ENCODE measurements around the gene SEPTIN11. TPM values are rescaled to one million over a fixed set of nuclear protein-coding genes. Genes with fewer than 3 reads are reported as not detected.
"Not testable (repeated sequence)": the region's sequence is repeated elsewhere in the genome, so short reads cannot be mapped to it uniquely, and the experiment has no call there.

Gene SEPTIN11
- total RNA-seq, 1 donor from 2014 or later = 192 TPM

GRCh38 chr4:76958891-76959290, 9.3 kb downstream of the SEPTIN11 start:
- Mint-ChIP-seq H3K36me3 (ENCODE audit: low read depth) (peaks cover 17% of the 10 kb centered on the region), H3K4me3 (no peak overlapping the region), H3K27me3 (ENCODE audit: low read depth) (no peaks in the 10 kb centered on the region), H3K27ac (ENCODE audit: unreplicated experiment) (no peak overlapping the region), H3K9me3 (no peaks in the 10 kb centered on the region), H3K4me1 (peaks cover 61% of the 10 kb centered on the region)
- DNase-seq (ENCODE audit: low read depth, low spot score) = no peak
- no peak for TF ChIP-seq CTCF (conservative IDR thresholded peaks at IDR 0.05)

- peaks cover 52% of the 10 kb centered on the region for H3K4me1 Mint-ChIP-seq
- TF ChIP-seq CTCF (conservative IDR thresholded peaks at IDR 0.05) = no peak
- no peak for DNase-seq (ENCODE audit: low read depth, low spot score)
- H3K27me3 Mint-ChIP-seq (ENCODE audit: low read depth) = no peaks in the 10 kb centered on the region
- no peak overlapping the region for H3K4me3 Mint-ChIP-seq
- peaks cover 3% of the 10 kb centered on the region for H3K9me3 Mint-ChIP-seq
- H3K27ac Mint-ChIP-seq (ENCODE audit: unreplicated experiment) = no peak overlapping the region
- H3K36me3 Mint-ChIP-seq (ENCODE audit: low read depth) = peaks cover 21% of the 10 kb centered on the region
These were observed 10.5 kb downstream of the SEPTIN11 start for GRCh38 chr4:76960014-76960413.

- no peak for DNase-seq (ENCODE audit: low read depth, low spot score)
- Mint-ChIP-seq H3K36me3 (ENCODE audit: low read depth) (peaks cover 15% of the 10 kb centered on the region), H3K27me3 (ENCODE audit: low read depth) (no peaks in the 10 kb centered on the region), H3K4me1 (peaks cover 40% of the 10 kb centered on the region), H3K9me3 (peaks cover 3% of the 10 kb centered on the region), H3K27ac (ENCODE audit: unreplicated experiment) (no peak overlapping the region), H3K4me3 (no peak overlapping the region)
- no peak for TF ChIP-seq CTCF (conservative IDR thresholded peaks at IDR 0.05)
These were observed 13.0 kb downstream of the SEPTIN11 start for GRCh38 chr4:76962406-76963130.

GRCh38 chr4:76963131-76963750, 13.7 kb downstream of the SEPTIN11 start:
- peaks cover 3% of the 10 kb centered on the region for H3K9me3 Mint-ChIP-seq
- H3K4me3 Mint-ChIP-seq = no peak overlapping the region
- H3K4me1 Mint-ChIP-seq = peaks cover 36% of the 10 kb centered on the region
- peaks cover 9% of the 10 kb centered on the region for H3K36me3 Mint-ChIP-seq (ENCODE audit: low read depth)
- no peak overlapping the region for H3K27ac Mint-ChIP-seq (ENCODE audit: unreplicated experiment)
- H3K27me3 Mint-ChIP-seq (ENCODE audit: low read depth) = no peaks in the 10 kb centered on the region
- no peak for TF ChIP-seq CTCF (conservative IDR thresholded peaks at IDR 0.05)
- no peak for DNase-seq (ENCODE audit: low read depth, low spot score)

DNA sequence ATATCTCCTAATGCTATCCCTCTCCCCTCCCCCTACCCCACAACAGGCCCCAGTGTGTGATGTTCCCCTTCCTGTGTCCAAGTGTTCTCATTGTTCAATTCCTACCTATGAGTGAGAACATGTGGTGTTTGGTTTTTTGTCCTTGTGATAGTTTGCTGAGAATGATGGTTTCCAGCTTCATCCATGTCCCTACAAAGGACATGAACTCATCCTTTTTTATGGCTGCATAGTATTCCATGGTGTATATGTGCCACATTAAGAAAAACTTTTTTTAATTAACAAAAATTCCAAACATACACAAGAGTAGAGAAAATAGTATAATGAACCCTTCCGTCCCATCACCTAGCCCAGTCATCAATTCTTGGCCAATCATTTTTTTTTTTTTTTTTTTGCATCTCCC, 14.4 kb downstream of the SEPTIN11 start:
- not testable (repeated sequence) for H3K27ac Mint-ChIP-seq (ENCODE audit: unreplicated experiment); H3K27me3 Mint-ChIP-seq (ENCODE audit: low read depth); H3K9me3 Mint-ChIP-seq; H3K36me3 Mint-ChIP-seq (ENCODE audit: low read depth); DNase-seq (ENCODE audit: low read depth, low spot score); H3K4me3 Mint-ChIP-seq
- peaks cover 33% of the 10 kb centered on the region for H3K4me1 Mint-ChIP-seq

- no peak for DNase-seq (ENCODE audit: low read depth, low spot score)
- peaks cover 6% of the 10 kb centered on the region for H3K36me3 Mint-ChIP-seq (ENCODE audit: low read depth)
- peaks cover 34% of the 10 kb centered on the region for H3K4me1 Mint-ChIP-seq
These were observed 15.2 kb downstream of the SEPTIN11 start for GRCh38 chr4:76964769-76965168.

More at GRCh38 chr4:76964769-76965168, 15.2 kb downstream of the SEPTIN11 start:
- Mint-ChIP-seq H3K27ac (ENCODE audit: unreplicated experiment) (no peak overlapping the region), H3K9me3 (peaks cover 3% of the 10 kb centered on the region), H3K27me3 (ENCODE audit: low read depth) (no peaks in the 10 kb centered on the region), H3K4me3 (no peak overlapping the region)
- TF ChIP-seq CTCF (conservative IDR thresholded peaks at IDR 0.05) = no peak

Measured in neural crest cell (in vitro differentiated cells).